Measurements from ENCODE around the gene CEACAM6.
"Not testable (repeated sequence)": the region's sequence is repeated elsewhere in the genome, so short reads cannot be mapped to it uniquely, and the experiment has no call there.

Gene CEACAM6

GRCh38 chr19:41755328-41755913 lies at the start of gene CEACAM6:
TSS of gene CEACAM6 (plus strand) at chr19:41755530. CDS start at chr19:41755639, 109 bp downstream.
- no peaks in the 10 kb centered on the region for H3K36me3 ChIP-seq (replicated peaks)
- no peaks in the 10 kb centered on the region for H3K9me3 ChIP-seq
- in situ Hi-C loops (cut with MboI; ENCODE audit: low sequenced_read_pairs), result no loop called here
- DNase-seq (ENCODE audit: low spot score in 2 of 2), result no peak
- peaks cover 7% of the 10 kb centered on the region; the same call in 1 of the 2 replicates for H3K27me3 ChIP-seq (ENCODE audit: low read depth)
- no peaks in the 10 kb centered on the region for H3K4me1 ChIP-seq
- H3K4me3 ChIP-seq, result no peak within 1 kb of the TSS

- peak overlapping the region; percentile 15; the same call in 1 of the 2 replicates for H3K4me3 ChIP-seq
- H3K27me3 ChIP-seq (ENCODE audit: low read depth), result peaks cover 12% of the 10 kb centered on the region
- no peaks in the 10 kb centered on the region for H3K36me3 ChIP-seq (replicated peaks)
- no peaks in the 10 kb centered on the region for H3K4me1 ChIP-seq
- in situ Hi-C loops (cut with MboI; ENCODE audit: low sequenced_read_pairs), result no loop called here
- no peaks in the 10 kb centered on the region for H3K9me3 ChIP-seq
- peak; percentile 57 to 77 for DNase-seq (ENCODE audit: low spot score in 2 of 2)
These were observed 48.4 kb upstream of the CEACAM6 start for GRCh38 chr19:41706741-41707501.

GRCh38 chr19:41707502-41707812 lies 47.9 kb upstream of the CEACAM6 start:
- Histone ChIP-seq H3K27me3 (ENCODE audit: low read depth) (peaks cover 12% of the 10 kb centered on the region), H3K4me1 (no peaks in the 10 kb centered on the region), H3K4me3 (no peak overlapping the region), H3K36me3 (replicated peaks) (no peaks in the 10 kb centered on the region), H3K9me3 (no peaks in the 10 kb centered on the region)
- DNase-seq (ENCODE audit: low spot score in 2 of 2), result no peak
- in situ Hi-C loops (cut with MboI; ENCODE audit: low sequenced_read_pairs), result no loop called here

GRCh38 chr19:41707871-41708371 lies 47.4 kb upstream of the CEACAM6 start:
- H3K27me3 ChIP-seq (ENCODE audit: low read depth), result peaks cover 12% of the 10 kb centered on the region
- in situ Hi-C loops (cut with MboI; ENCODE audit: low sequenced_read_pairs), result no loop called here
- H3K4me3 ChIP-seq, result no peak overlapping the region
- no peak for DNase-seq (ENCODE audit: low spot score in 2 of 2)
- H3K9me3 ChIP-seq, result no peaks in the 10 kb centered on the region
- H3K4me1 ChIP-seq, result no peaks in the 10 kb centered on the region
- H3K36me3 ChIP-seq (replicated peaks), result no peaks in the 10 kb centered on the region

- peaks cover 15% of the 10 kb centered on the region for H3K27me3 ChIP-seq (ENCODE audit: low read depth)
- DNase-seq (ENCODE audit: low spot score in 2 of 2), result no peak
- no peaks in the 10 kb centered on the region for H3K36me3 ChIP-seq (replicated peaks)
- H3K9me3 ChIP-seq, result no peaks in the 10 kb centered on the region
- H3K4me1 ChIP-seq, result no peaks in the 10 kb centered on the region
- H3K4me3 ChIP-seq, result no peak within 1 kb of the TSS
- in situ Hi-C loops (cut with MboI; ENCODE audit: low sequenced_read_pairs), result no loop called here
These were observed 46.8 kb upstream of the CEACAM6 start, which contains the start of gene CEACAM5 for GRCh38 chr19:41708481-41708880. TSS of gene CEACAM5 (plus strand) at chr19:41708626. CDS start at chr19:41708732, 106 bp downstream.

- peaks cover 12% of the 10 kb centered on the region; the same call in 1 of the 2 replicates for H3K27me3 ChIP-seq (ENCODE audit: low read depth)
- in situ Hi-C loops (cut with MboI; ENCODE audit: low sequenced_read_pairs); H3K4me3 ChIP-seq; H3K4me1 ChIP-seq; DNase-seq (ENCODE audit: low spot score in 2 of 2); H3K36me3 ChIP-seq (replicated peaks); H3K9me3 ChIP-seq: not testable (repeated sequence)
These were observed 45.8 kb upstream of the CEACAM6 start for GRCh38 chr19:41709516-41709915.

GRCh38 chr19:41709951-41710645 lies 45.2 kb upstream of the CEACAM6 start:
- Histone ChIP-seq H3K4me3 (no peak overlapping the region), H3K36me3 (replicated peaks) (no peaks in the 10 kb centered on the region), H3K9me3 (no peaks in the 10 kb centered on the region), H3K27me3 (ENCODE audit: low read depth) (peaks cover 12% of the 10 kb centered on the region; the same call in 1 of the 2 replicates), H3K4me1 (no peaks in the 10 kb centered on the region)
- in situ Hi-C loops (cut with MboI; ENCODE audit: low sequenced_read_pairs), result no loop called here
- DNase-seq (ENCODE audit: low spot score in 2 of 2), result no peak

- Histone ChIP-seq H3K4me3 (no peak overlapping the region), H3K9me3 (no peaks in the 10 kb centered on the region), H3K27me3 (ENCODE audit: low read depth) (peaks cover 9% of the 10 kb centered on the region), H3K4me1 (no peaks in the 10 kb centered on the region), H3K36me3 (replicated peaks) (no peaks in the 10 kb centered on the region)
- in situ Hi-C loops (cut with MboI; ENCODE audit: low sequenced_read_pairs), result no loop called here
- no peak for DNase-seq (ENCODE audit: low spot score in 2 of 2)
These were observed 43.7 kb upstream of the CEACAM6 start for GRCh38 chr19:41711376-41712261.

GRCh38 chr19:41714598-41714997 lies 40.7 kb upstream of the CEACAM6 start:
- in situ Hi-C loops (cut with MboI; ENCODE audit: low sequenced_read_pairs), result no loop called here
- peaks cover 9% of the 10 kb centered on the region for H3K27me3 ChIP-seq (ENCODE audit: low read depth)

GRCh38 chr19:41718761-41719160 lies 36.6 kb upstream of the CEACAM6 start:
- H3K9me3 ChIP-seq, result no peaks in the 10 kb centered on the region

More at GRCh38 chr19:41714598-41714997, 40.7 kb upstream of the CEACAM6 start:
- H3K9me3 ChIP-seq, result no peaks in the 10 kb centered on the region
- no peaks in the 10 kb centered on the region for H3K4me1 ChIP-seq
- DNase-seq (ENCODE audit: low spot score in 2 of 2), result no peak
- no peak overlapping the region for H3K4me3 ChIP-seq
- H3K36me3 ChIP-seq (replicated peaks), result no peaks in the 10 kb centered on the region

GRCh38 chr19:41720103-41720502 lies 35.2 kb upstream of the CEACAM6 start:
- Histone ChIP-seq H3K27me3 (ENCODE audit: low read depth) (no peaks in the 10 kb centered on the region; the same call in 1 of the 2 replicates), H3K9me3 (no peaks in the 10 kb centered on the region), H3K4me3 (no peak overlapping the region), H3K4me1 (no peaks in the 10 kb centered on the region), H3K36me3 (replicated peaks) (no peaks in the 10 kb centered on the region)
- DNase-seq (ENCODE audit: low spot score in 2 of 2), result no peak
- in situ Hi-C loops (cut with MboI; ENCODE audit: low sequenced_read_pairs), result no loop called here

More at GRCh38 chr19:41718761-41719160, 36.6 kb upstream of the CEACAM6 start:
- H3K27me3 ChIP-seq (ENCODE audit: low read depth), result no peaks in the 10 kb centered on the region; the same call in 1 of the 2 replicates
- H3K4me3 ChIP-seq, result no peak overlapping the region
- no peak for DNase-seq (ENCODE audit: low spot score in 2 of 2)
- in situ Hi-C loops (cut with MboI; ENCODE audit: low sequenced_read_pairs), result no loop called here
- no peaks in the 10 kb centered on the region for H3K4me1 ChIP-seq
- H3K36me3 ChIP-seq (replicated peaks), result no peaks in the 10 kb centered on the region

GRCh38 chr19:41726493-41726892 lies 28.8 kb upstream of the CEACAM6 start:
- Histone ChIP-seq H3K4me1 (no peaks in the 10 kb centered on the region), H3K36me3 (replicated peaks) (no peaks in the 10 kb centered on the region), H3K27me3 (ENCODE audit: low read depth) (no peaks in the 10 kb centered on the region), H3K4me3 (no peak overlapping the region), H3K9me3 (no peaks in the 10 kb centered on the region)
- no peak for DNase-seq (ENCODE audit: low spot score in 2 of 2)
- in situ Hi-C loops (cut with MboI; ENCODE audit: low sequenced_read_pairs), result no loop called here

- in situ Hi-C loops (cut with MboI; ENCODE audit: low sequenced_read_pairs), result no loop called here
- no peaks in the 10 kb centered on the region for H3K4me1 ChIP-seq
- no peak overlapping the region for H3K4me3 ChIP-seq
- no peaks in the 10 kb centered on the region for H3K36me3 ChIP-seq (replicated peaks)
- peaks cover 11% of the 10 kb centered on the region for H3K27me3 ChIP-seq (ENCODE audit: low read depth)
- DNase-seq (ENCODE audit: low spot score in 2 of 2), result no peak
- H3K9me3 ChIP-seq, result no peaks in the 10 kb centered on the region
These were observed 21.2 kb upstream of the CEACAM6 start for GRCh38 chr19:41734156-41734555.
